Measurements from ENCODE around the gene RS1.
A peak's percentile ranks its signal among the peaks of the same experiment; 100 is the strongest.

Gene RS1

DNA sequence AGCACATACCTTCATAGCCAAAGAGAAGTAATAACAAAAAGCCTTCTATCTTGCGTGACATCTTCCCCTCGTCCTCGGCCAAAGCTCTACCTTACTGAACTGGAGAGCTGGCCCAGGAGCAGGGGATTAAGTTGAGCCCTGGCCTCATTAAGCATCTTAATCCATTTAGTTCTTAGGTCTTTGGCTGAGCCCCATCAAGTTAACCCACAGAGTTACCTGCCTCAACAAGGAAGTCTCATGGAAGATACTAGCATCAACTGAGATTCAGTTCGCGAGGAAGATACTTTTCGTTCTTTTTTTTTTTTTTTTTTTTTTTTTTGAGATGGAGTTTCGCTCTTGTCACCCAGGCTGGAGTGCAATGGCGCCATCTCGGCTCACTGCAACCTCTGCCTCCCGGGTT is at the start of gene RS1:
TSS of gene RS1 (minus strand) at position 101 of the 400 bp plus-strand sequence. CDS start at position 61, 40 bp downstream.
- no peak for DNase-seq

DNA sequence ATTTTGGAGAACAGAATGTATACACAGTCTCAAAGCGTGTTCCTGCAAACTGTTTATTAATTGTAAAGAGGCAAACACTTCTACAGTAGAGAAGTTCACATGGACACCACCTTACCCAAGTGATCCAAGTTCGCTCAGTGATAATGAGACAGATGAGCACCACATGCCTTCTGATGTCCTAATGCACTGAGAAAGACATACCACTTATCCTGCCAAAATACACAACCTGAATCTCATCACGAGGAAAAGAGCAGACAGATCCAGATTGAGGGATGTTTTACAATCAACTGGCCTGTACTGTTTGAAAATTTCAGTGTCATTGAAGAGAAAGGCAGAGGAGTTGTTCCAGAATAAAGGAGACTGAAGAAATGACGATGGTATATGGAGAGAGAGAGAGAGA is 47.9 kb upstream of the RS1 start:
- DNase-seq, result no peak

DNA sequence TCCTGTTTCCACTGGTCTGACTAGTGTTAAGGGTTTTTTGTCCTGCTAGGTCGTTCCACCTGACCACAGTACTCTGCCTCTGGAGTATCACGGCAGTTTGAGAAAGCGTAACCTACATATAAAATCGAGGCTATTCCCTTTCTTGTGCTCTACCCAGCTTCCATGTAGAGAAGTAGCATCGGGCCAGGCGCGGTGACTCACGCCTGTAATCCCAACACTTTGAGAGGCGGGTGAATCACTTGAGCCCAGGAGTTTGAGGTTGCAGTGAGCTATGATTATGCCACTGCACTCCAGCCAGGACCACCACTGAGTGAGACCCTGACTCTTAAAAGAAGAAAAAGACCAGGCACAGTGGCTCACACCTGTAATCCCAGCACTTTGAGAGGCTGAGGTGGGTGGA is 43.0 kb upstream of the RS1 start:
- DNase-seq, result no peak

DNA sequence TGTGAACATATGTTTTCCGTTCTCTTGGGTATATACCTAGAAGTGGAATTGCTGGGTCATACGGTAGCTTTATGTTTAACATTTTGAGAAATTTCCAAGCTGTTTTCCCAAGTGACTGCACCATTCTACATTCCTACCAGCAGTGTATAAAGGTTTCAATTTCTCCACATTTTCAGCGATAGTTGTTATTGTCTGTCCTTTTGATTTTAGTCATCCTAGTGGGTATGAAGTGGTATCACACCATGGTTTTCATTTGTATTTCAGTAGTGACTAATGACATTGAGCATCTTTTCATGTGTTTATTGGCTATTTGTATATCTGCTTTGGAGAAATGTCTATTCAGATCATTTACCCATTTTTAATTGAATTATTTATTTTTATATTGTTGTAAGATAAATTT is 37.9 kb upstream of the RS1 start:
- DNase-seq, result no peak

DNA sequence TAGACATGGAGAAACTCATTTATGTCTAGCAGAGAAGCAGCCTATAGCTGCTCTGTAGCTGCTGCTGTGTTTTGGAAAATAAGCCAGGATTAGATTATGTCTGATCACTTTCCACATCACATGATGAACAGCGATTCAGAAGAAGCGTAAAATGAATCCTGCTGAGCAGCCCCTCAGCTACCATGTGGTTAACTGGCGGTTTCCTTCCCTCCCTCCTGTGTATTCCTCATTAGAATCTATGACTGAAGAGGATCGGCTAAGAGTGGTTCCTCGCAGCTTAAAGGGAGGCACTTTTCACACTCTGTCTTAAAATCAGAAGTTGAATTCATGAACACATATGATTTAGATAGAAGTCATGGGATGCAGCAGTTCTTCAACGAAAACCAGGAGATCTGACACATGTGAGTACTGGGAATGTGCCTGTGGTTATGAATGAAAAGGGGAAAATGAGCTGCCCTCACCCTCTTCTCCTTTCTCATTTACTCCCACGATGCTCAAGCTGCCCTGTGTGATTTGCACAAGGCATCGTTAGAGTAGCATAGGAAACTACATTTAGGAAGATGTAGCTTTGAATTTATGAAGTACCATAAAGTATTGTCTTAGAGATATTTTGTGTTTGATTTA is 35.6 kb upstream of the RS1 start, which contains the start of gene PPEF1:
TSS of gene PPEF1 (plus strand) at position 220 of the 624 bp plus-strand sequence. CDS start at position 356, 136 bp downstream.
- DNase-seq, result no peak

DNA sequence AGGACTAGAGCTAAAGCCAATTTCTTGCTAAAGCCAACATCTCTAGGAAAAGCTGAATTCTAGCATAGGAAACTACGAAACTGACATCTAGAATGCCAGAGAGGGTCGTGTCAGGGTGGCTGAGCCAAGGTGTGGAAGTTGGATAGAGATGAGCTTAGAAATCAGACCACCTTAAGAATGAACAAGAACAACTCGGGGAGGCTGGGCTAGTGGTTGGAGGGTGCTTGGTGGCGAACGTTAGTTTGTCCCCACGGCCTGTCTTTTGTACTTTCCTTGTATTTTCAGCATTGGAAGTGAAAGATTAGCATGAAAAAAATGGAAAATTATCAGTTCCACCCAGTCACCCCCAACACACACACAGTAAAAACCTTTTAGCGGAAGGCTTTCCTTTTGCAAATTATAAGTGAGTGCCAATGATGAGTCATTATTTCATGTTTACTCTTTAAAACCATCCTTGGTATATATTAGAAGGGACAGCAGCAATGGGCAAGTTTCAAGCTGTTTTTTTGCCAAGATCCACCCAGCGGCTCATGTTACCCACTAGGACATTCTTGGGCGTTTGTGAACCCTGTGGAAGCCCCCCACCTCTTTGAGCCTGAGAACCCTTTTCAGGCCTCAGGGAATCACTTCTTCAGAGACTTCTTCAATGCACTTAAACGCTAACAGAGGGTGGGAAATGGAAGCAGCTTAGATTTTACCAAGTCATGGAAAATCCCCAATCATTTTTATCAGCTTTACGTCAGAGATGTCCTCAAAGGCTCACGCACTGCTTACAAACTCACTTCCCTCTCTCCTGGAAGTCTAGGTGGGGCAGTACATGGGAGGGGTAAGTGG is 30.7 kb upstream of the RS1 start:
- no peak for DNase-seq

DNA sequence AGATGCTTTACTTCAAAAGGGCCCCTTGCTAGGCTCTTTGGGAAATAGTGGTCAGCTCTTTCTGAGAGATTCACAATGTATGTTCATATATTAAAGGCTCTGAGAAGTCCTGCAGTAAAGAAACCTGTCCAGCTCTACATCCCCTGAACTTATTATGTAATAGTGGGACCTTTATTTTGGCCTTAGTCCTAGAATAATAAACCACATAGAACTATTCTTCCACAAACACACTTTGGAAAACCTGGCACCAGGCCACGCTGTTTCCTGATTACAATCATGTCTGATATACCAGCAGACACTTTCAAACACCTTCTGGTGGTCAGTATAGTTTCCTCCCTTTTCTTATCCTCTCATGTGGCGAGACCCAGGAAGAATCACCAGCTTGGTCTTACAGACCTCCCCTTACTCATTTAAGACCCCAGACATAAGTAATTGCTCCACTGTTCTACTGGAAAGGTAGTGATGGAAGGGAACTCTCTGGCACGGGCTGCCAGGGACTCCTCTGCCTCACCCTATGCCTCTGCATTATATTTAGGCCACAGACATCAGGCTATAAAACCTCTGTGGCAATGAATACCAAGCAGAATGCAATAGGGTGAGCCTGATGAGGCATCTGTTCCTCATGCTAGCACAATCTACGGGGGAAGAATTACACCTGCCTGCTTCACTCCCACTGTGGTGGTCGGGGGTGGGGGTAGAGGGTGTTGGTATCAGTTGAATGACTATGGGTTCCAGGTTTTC is 29.9 kb upstream of the RS1 start:
- no peak for DNase-seq

DNA sequence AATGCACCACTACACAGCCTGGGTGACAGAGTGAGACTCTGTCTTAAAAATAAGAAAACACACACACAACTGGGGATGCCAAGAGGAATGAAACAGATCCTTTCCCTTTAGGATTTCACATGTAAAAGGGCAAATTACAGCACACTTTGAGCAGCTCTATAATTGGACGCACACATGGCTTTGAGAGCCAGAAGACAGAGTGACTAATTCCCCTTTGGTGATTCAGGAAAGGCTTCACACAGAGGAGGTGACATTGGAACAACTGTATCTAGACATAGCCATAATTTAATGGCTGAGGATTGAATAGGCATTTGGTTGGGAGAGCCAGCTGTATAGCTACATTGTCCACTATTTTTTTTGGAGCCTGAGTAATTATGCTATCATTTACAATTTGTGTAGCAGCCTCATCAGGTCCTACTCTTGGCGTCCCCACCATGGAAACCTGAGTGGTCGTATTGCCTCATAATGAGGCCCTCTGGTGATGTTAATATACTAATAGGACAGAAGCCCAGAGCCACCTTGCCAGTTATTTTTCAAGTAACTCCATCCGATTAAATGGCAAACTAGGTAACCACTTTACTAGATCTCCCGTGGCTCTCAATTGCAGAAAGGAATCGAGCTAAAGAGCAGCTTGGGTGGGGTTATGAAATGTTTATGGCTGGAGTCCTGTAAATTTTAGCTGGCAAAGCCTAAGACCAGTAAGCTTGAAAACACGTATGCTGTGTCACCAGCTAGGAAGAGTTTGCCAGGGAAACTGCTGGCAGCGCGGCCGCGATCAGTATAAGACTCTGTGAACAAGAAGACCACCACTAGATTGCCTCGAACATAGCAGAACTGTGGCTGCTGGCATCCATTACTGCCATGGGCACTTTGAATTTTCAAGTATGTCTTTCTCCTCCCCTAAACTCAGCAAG is 27.1 kb upstream of the RS1 start:
- no peak for DNase-seq

DNA sequence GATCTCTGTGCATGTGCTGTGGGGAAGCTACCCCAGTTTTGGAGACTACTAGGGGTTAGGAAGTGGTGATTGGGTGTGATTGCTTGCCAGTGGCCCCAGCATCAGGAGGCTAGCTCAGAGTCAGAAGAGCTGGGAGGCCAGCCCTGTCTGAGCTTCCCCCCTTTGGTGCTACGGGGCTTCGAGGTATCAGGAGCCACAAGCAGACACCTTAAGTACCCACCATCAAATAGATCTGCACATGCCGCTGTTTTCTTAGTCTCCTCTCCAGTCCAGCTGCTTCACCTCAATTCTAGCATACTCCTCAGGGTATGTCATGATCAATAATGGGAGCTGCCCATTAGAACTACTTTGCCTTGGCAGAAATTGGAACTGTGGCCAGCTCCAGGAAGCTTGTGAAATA is 24.7 kb upstream of the RS1 start:
- no peak for DNase-seq

DNA sequence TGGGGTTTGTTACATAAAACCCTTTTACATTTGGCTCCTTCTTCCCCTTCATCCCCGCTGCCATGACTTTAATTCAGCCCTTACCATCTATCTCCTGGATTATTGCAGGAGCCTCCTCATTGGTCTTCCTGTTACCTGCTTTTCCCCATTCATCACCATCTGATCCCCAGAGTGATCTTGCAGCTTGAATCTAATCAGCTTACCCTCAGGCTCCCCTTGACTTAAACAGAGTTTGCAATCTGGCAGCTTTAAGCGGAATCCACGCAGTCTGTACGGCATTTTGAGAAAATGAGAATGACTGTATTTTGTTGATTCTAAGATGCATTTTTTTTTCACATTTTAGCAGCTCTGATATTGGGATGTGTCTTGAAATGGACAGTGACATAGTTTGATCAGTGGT is 20.6 kb upstream of the RS1 start:
- no peak for DNase-seq

DNA sequence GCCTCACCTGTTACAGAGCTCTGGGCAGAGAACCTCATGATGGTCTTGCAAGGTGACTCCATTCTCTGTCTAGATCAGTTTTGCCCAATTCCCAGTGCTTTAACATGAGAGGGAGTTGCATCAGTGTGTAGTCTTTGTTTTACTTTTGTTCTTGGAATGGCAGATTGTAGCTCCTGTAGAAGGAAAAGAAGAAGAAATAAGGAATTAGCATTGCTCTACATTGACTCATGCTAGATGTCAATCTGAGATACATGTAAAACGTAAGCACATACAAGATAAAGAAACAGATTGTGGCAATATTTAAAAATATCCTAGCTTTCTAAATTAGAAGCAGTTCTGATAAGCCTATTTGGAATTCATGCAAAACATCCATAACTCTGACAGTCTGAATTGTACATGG is 19.5 kb upstream of the RS1 start:
- no peak for DNase-seq

DNA sequence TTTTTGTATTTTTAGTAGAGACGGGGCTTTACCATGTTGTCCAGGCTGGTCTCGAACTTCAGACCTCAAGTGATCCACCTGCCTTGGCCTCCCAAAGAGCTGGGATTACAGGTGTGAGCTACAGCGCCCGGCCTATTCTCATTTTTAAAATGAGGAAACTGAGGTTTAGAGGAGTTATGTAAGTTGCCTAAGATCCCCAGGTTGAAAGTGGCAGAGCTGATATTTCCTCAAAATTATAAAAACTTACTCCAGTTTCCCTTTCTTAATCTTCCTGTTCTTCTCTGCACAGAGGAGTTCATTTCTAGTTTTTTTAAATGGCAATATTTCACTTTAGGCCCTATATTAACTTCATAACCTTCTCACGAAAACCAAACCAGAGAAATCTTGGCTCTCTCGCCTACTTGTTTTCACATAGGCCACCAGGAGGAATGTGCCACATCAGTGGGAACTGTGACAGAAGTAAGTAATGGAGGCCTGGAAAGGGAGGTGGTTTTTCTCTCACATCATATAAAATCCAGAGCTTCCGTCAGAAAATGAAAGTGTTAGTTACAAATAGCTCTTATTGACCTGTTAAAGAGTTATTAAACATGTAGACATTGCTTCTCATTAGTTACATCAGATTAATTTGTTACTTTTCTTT is 16.1 kb upstream of the RS1 start:
- no peak for DNase-seq

DNA sequence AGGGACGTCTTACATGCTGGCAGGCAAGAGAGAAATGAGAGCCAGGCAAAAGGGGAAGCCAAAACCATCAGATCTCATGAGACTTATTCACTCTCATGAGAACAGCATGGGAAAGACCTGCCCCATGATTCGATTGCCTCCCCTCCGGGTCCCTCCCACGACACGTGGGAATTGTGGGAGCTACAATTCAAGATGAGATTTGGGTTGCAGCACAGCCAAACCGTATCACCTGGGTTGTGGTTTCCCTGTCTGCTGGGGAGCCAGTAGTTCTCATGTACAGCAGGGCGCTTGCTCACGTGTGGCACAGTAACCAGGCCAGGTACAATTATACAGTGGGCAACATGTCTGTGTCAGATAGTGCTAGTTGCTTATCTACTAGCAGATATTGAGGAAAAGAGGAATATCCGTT is 11.1 kb upstream of the RS1 start:
- DNase-seq, result no peak

DNA sequence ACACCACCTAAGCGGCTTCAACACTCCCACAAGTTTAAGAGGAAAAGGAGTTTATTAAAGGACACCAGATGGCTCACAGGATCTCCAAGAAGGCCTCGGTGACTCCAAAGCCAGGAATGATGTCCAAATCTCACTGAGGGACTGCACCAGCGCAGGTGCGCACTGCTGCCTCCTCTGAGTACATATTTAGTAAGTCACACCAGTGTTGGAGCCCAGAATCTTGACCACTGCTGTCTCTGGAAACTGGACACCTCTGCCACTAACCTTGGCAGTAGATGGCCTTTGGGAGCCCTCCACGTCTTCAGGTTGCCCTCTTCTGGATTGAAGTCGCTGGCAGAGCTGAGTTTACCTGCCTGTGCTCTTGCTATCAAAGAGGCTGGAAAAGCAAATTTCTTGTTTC is 10.1 kb upstream of the RS1 start:
- DNase-seq, result no peak

DNA sequence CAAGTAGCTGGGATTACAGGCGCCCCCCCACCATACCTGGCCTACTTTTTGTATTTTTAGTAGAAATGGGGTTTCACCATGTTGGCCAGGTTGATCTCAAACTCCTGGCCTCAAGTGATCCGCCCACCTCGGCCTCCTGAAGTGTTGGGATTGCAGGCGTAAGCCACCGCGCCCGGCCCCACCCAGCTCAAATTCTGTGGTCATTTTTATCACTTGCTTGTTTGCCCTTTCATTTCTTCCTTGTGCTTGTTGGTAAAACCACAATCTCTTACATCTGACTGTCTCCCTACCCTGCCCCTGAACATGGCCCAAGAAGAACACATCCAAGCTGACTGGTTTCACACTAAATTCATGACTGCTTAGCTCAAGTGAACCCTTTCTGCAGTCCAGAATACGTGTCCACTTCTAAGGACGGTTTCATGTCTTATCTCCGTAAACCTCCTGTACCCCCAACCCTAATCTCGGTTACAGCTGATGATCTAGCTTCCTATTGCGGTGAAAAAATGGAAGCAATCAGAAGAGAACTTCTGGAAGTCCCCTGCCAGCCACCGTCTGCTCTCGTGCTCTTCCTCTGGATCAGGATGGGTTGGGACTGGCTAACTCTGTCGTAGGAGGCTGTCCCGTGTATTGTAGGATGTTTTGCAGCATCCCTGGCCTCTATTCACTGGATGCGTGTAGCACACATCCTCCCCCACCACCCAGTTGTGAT is 5.4 kb upstream of the RS1 start:
- DNase-seq, result no peak

DNA sequence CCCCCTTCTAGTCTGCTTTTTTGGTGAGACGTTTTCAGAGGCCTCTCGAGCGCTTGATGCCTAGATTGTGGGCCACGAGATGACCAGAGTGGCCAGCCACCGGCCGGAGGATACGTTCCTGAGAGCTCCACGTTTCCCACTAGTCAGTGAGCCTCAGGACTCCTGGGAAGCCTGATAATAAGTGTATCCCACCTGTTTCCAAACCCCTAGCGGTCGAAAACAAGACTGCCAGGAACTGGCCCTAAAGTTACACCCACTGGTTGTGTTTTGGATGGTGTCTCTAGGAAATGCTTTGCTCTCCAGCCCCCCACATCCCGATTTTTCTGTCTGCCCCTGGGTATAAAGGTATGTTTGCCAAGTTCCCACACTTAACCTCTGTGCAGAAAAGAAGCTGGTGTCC is 4.6 kb upstream of the RS1 start:
- no peak for DNase-seq

DNA sequence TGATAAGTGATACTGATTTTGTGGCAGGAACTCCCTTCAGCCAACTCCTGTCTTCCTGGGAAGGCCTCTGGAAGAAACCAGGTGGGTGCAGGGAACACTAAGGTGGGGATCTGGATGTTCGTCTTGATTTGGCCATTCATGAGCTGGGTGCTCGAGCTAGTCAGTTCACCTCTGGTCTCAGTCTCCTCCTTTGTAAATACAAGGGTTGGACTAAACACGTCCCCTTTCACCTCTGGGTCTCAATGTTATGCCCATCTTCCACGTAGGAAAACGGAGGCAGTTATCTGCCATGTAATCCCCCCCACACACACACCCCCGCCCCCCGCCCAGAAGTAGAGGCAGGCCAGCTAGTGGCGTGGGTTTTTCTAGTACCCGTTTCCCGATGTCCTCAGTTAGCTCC is 4.1 kb upstream of the RS1 start:
- no peak for DNase-seq

DNA sequence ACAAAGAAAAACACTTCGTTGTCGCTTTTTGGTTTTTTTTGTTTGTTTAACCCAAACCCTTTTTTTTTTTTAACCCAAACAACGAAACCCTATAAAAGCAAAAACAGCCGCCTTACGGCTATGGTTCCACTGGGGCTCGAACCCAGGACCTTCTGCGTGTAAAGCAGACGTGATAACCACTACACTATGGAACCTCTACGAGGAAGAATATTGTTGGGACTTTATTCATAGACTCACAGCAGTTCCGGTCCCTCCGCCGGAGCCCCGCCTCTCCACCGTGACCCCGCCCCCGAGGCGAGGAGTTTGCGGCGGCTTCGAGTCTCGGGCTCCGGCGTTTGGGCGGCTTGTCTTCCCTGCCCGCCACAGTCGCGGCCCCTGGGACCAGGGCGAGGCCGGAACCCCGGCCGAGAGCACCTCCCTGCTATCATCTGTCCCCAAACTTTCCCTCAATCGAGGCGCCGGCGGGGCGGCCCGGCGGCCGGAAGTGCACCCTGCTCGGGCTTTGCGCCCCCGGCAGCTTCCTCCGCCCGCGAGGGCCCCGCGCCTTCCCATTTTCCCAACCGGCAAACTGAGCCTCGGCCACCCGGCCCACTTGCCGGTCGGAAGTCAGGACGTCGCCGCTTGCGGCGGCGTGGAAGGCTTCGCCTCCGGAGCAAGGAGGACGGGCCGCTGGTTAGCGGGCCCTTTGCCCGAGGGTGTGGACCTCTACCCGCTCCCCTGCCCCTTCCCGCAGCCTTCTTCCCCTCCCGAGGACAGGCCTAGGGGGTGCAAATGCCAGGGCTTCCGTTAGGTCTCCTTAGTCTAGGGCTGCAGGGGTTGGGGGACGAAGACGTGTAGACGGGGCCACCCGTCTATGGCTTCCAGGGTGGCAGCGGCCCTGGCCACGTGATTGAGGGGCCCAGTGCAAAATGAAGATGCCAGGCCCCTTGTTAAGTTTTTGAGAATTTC is 3.2 kb upstream of the RS1 start:
- DNase-seq, result peak; percentile 91

DNA sequence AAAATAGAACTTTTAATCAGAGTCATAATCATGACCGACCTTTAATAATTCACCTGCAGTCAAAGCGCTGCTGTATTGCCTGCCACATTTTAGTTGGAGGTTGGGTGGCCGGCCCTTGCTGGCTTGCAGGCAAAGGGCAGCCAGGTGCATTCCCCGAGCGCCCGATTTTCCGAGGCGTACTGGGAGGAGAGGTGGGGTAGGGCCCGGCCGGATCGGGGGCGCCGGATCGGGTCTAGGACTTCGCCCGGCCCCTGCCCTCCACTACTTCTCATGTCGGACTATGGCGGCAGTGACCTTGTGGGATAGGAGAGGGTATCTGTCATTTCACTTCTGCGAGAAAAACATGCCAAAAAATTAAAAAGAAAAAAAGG is 2.5 kb upstream of the RS1 start:
- DNase-seq, result peak; percentile 68

DNA sequence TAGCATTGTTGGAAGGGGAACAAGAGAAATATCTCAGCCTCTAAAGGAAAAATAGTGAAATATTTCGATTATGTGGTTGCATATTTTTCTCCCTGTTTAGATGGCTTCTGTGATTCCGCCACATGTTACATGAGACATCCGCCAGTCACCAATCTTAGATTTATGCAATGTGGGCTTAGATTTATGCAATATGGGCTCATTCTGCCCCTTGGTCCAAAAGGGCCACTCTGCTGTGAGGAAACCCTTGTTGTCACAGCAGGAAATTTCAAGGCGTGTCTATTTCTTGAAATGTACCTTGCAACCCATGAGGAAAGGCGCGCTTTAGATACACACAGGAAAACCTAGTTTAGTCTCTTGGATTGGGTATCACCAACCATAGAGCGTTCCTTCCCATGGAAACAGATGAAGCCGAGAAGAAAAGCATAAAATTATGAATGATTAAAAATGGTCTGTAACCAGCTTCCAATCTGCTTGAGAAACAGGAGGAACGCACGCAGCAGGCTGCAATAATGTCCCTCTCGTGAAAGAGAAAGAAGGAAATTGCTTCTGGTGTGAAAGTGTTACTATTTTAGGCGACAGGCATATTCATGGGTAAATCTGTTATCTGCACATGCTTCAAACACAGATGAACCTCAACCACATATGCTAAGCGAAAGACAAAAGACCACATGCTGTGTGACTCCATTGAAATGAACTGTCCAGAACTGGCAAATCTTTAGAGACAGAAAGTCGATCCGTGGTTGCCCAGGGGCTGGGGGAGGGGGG is 3.7 kb downstream of the RS1 start:
- DNase-seq, result no peak
